OCI-LY1 (cell line): ENCODE results near the gene OR51B5.

Source experiments
- CTCF ChIP-seq: fragments of 200-600 bp; sonication (generic), shearing (Covaris generic); IDR thresholded peaks from 2 replicates; pipeline ENCODE4 v1.5.1; 2017; ENCODE audit warnings: mild to moderate bottlenecking, antibody characterized with exemption, low read length, moderate library complexity, mixed read lengths
- EZH2 ChIP-seq: fragments of 200-600 bp; sonication (generic), shearing (Covaris generic); IDR thresholded peaks from 2 replicates; pipeline ENCODE4 v1.8.0; 2017; ENCODE audit warnings: borderline replicate concordance, mixed run types, mild to moderate bottlenecking, antibody characterized with exemption, low read length, moderate library complexity, mixed read lengths

- TF ChIP-seq CTCF (no peak), EZH2 (no peak)
Measured at GRCh38 chr11:5368502-5369043, 25.2 kb upstream of the OR51B5 start.
